ENCODE data around the gene RPS27A.

DNA sequence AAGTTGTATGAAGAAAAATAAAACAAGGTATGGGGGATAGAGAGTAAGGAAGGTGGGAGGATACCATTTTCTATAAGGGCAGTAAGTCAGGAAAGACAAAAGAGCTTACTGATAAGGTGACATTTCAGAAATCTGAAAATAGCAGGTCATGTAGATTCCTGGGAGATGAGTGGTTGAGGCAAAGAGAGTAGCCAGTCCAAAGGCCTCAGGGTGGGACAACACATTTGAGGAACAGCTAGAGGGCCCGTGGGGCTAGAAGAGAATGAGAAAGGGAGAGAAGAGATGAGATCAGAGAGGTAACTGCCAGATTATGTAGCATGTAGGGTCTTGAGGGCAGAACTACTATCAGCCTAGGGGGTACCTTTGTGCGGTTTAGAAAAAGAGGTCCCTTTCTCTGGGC is 3.3 kb upstream of the RPS27A start:
- TF ChIP-seq CTCF (IDR thresholded peaks at IDR 0.05) = no peak
- TF ChIP-seq POLR2A (IDR thresholded peaks at IDR 0.05) = no peak
- no peak for TF ChIP-seq POLR2AphosphoS5 (IDR thresholded peaks at IDR 0.05)
- no peak for TF ChIP-seq EP300 (IDR thresholded peaks at IDR 0.05)

All from sigmoid colon (tissue), 4 donors.